Astrocyte of the cerebellum (primary cell): ENCODE measurements around the gene MT1F.
"Not testable (repeated sequence)": the region's sequence is repeated elsewhere in the genome, so short reads cannot be mapped to it uniquely, and the experiment has no call there.

Experiments used
- DNase-seq: peaks from one replicate; pipeline ENCODE4 v3.0.0-alpha.2; 2011; ENCODE audit warnings: low read depth
- H3K4me3 ChIP-seq: 2 replicates; pipeline ENCODE4 v1.5.1; 2011; ENCODE audit warnings: mild to moderate bottlenecking, low read depth, low read length, moderate library complexity
- CTCF ChIP-seq: IDR thresholded peaks from 2 replicates; pipeline ENCODE4 v1.5.1; 2012; ENCODE audit warnings: low read length, low read depth, moderate library complexity, mild to moderate bottlenecking; ENCODE audit errors: missing control alignments
- in situ Hi-C: cut with HindIII; loops from 2 replicates; pipeline ENCODE4 v1.10.0; 2017; ENCODE audit warnings: low sequenced_read_pairs

The MT1F gene

GRCh38 chr16:56618138-56618537 lies 39.6 kb upstream of the MT1F start:
- TF ChIP-seq CTCF: no peak
- no peak overlapping the region for H3K4me3 ChIP-seq
- no peak for DNase-seq
- in situ Hi-C loops: no loop called here

- TF ChIP-seq CTCF: no peak
- no peak for DNase-seq
- in situ Hi-C loops: no loop called here
These were observed 37.3 kb upstream of the MT1F start for GRCh38 chr16:56620339-56620897.

GRCh38 chr16:56621665-56622445 lies 35.9 kb upstream of the MT1F start:
- H3K4me3 ChIP-seq, in situ Hi-C loops, DNase-seq: not testable (repeated sequence)

More at GRCh38 chr16:56620339-56620897, 37.3 kb upstream of the MT1F start:
- H3K4me3 ChIP-seq: no peak overlapping the region

GRCh38 chr16:56623184-56623583 lies 34.6 kb upstream of the MT1F start:
- in situ Hi-C loops, H3K4me3 ChIP-seq, DNase-seq: not testable (repeated sequence)

- DNase-seq: no peak
- TF ChIP-seq CTCF: no peak
- in situ Hi-C loops: no loop called here
- H3K4me3 ChIP-seq: no peak overlapping the region
These were observed 34.1 kb upstream of the MT1F start for GRCh38 chr16:56623637-56624036.

GRCh38 chr16:56625140-56625942 lies 32.4 kb upstream of the MT1F start, which contains the start of gene MT1E:
Gene MT1E (plus strand): TSS chr16:56625781. CDS start chr16:56625852, 71 bp downstream.
- in situ Hi-C loops: no loop called here
- peak within 1 kb of the TSS; percentile 48 for H3K4me3 ChIP-seq
- no peak for DNase-seq
- TF ChIP-seq CTCF: no peak

- DNase-seq: peak; percentile 57
- peak overlapping the region; percentile 48 for H3K4me3 ChIP-seq
- TF ChIP-seq CTCF: no peak
- in situ Hi-C loops: no loop called here
These were observed 31.7 kb upstream of the MT1F start for GRCh38 chr16:56625943-56626654.
